ENCODE results near the gene SCAP.
"Not testable (repeated sequence)": the region's sequence is repeated elsewhere in the genome, so short reads cannot be mapped to it uniquely, and the experiment has no call there.

Gene SCAP

DNA sequence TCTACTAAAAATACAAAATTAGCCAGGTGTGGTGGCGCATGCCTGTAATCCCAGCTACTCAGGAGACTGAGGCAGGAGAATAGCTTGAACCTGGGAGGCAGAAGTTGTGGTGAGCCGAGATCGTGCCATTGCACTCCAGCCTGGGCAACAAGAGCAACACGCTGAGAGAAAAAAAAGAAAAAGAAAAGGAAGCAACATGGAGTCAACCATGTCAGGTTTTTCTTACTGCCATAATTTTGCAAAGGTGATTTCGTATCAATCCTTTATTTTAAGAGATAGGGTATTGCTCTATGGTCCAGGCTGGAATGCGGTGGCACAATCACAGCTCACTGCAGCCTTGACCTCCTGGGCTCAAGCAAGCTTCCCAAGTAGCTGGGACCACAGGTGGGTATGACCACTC is 4.5 kb upstream of the SCAP start:
- DNase-seq (ENCODE audit: low spot score): not testable (repeated sequence)

DNA sequence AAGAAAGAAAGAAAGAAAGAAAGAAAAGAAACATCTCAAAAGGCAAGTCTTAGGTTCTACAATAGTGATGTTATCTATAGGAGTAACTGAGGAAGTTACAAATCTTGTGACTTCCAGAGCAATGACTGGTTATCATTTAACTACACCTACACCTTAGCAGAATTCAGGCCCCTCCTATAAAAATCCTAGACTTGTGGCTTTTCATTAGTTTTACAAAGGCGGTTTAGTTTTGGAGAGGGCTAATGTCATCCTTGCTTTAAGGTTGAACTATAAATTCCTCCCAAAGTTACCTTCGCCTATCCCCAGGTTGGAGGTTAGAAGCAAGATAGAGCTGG is 4.1 kb upstream of the SCAP start:
- no peak for DNase-seq (ENCODE audit: low spot score)

DNA sequence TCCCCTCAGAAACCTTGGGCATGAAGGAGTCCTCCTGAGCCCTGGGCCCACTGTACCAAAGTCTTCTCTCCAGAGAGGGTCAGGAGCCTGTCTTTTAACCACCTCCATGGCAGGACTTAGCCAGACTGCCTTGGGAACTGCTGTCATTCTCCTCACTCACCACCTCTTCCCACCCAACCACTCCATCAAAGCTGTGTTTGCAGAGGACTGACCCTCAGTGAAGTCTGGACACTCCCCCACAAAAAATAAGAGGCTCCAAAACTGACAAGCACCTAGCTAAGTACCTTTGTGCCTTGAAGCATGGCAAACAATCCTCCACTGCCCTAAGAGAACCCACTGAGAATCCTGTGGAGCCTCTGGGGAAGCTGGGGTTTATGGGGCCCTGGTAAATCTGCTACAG is 2.3 kb upstream of the SCAP start:
- no peak for DNase-seq (ENCODE audit: low spot score)

DNA sequence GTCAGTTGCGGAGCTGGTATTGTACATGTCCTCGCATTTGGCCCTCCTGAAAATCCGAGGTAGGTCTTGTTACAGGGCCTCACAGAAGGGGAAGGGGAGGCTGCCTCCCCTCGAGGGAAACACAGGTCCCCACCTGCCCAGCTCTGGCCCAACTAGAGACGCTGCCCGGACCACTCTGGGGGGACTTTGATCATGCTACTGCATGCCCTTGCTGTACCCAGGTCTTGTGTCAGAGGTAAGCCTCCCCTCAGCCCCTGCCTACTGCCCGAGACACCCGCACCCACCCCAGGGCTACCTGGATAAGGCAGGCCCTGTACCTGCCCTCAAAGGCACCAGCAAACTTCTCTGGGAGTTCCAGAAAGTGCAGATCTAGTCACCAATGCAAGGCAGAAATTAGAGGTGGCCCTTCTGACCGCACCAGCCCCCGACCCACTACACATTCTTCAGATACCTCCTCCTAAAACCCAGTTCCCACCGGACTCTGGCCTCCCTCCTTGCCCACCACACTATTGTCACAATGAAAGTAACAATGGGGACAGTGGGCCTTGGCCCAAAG is 981 bp upstream of the SCAP start:
- no peak for DNase-seq (ENCODE audit: low spot score)

DNA sequence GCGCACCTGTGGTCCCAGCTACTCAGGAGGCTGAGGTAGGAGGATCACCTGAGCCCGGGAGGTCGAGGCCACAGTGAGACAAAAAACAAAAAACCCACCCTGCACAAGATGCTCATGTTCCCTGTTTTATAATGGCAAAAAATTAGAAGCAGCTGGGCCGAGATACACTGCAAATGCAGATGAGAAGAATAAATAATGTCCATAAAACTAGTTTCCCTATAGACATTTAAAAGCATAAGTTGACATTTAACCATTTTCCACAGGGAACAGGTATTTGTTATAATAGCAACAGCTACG is 537 bp upstream of the SCAP start:
- DNase-seq (ENCODE audit: low spot score): no peak

DNA sequence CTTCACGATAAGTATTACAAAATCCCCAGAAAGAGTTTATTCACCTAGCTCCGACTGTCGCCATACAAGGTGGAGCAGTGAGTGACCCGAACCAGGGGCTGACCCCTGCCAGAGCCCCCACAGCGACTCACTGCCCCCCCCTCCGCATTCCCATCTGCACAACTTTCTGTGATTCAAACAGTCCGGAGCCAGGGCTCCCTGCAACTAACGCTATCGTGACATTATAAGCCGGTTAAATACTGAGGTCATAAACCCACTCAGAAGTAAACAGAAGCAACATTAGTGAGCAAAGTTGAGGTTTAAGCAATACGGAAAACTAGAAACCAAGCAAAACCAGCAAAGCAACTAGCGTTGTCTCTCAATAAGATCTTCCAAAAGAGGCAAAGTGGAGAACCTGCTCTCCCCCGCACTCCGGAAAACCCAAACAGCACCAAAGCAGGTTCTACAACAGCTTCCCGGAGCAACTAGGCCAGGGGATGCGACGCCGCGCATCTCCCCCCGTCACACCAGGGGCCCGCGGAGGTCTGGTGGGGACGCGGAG is 642 bp downstream of the SCAP start:
- DNase-seq (ENCODE audit: low spot score): peak; percentile 21

DNA sequence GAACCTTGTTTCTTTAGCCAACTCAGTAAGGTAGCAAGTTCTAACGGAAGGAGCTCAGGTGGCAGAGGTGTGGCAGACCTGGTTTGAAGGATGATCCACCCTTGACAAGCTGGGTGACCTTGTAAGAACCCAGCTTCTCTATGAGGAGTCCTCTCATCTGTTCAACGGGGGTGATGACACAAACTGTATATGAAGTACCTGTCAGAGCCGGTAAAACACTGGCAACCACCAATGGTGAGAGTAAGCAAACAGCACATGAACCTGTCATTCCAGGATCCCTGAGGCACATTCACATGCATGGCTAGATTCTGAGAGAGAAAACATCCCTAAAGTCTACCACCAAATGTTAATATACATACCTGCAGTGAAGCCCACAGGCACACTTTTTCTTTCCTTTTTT is 2.4 kb downstream of the SCAP start:
- no peak for DNase-seq (ENCODE audit: low spot score)

DNA sequence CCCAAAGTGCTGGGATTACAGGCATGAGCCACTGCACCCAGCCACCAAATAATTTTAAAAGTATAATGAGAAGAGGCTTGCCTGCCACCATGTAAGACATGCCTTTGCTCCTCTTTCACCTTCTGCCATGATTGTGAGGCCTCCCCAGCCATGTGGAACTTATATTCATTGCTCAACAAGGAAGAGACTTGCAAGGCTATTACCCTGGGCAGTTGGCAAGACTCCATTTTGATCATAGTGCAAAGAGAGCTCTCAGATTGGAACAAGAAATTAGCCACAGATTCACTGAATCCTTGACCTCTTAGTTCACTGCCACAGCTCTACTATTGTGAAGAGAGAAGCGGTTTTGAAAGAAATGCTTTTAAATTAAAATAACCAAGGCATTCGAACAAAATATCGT is 6.1 kb downstream of the SCAP start:
- no peak for DNase-seq (ENCODE audit: low spot score)

DNA sequence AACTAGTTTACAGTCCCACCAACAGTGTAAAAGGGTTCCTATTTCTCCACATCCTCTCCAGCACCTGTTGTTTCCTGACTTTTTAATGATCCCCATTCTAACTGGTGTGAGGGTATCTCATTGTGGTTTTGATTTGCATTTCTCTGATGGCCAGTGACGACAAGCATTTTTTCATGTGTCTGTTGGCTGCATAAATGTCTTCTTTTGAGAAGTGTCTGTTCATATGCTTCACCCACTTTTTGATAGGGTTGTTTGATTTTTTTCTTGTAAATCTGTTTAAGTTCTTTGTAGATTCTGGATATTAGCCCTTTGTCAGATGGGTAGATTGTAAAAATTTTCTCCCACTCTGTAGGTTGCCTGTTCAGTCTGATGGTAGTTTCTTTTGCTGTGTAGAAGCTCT is 7.4 kb downstream of the SCAP start:
- not testable (repeated sequence) for DNase-seq (ENCODE audit: low spot score)

DNA sequence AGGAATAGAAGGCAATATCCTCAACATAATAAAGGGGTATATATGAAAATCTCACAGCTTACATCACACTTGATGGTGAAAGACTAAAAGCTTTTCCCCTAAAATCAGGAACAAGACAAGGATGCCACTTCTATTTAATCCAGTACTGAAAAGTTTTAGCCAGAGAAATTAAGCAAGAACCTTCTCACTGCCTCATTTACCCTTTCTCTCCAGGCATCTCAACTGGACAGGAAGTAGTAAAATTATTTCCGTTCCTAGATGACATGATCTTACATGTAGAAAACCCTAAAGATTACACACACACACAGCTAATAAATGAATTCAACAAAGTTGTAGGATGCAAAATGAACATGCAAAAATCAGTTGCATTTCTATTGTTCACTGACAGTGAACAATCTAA is 11.2 kb downstream of the SCAP start:
- no peak for DNase-seq (ENCODE audit: low spot score)

DNA sequence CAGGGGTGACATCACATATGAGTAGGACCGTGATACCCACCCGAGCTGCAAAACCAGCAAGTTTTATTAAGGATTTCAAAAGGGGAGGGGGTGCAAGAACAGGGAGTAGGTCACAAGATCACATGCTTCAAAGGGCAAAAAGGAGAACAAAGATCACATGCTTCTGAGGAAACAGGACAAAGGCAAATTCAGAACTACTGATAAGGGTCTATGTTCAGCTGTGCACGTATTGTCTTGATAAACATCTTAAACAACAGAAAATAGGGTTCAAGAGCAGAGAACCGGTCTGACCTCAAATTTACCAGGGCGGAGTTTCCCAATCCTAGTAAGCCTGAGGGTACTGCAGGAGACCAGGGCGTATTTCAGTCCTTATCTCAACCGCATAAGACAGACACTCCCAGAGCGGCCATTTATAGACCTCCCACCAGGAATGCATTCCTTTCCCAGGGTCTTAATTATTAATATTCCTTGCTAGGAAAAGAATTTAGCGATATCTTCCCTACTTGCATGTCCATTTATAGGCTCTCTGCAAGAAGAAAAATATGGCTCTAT is 16.1 kb downstream of the SCAP start:
- not testable (repeated sequence) for DNase-seq (ENCODE audit: low spot score)

DNA sequence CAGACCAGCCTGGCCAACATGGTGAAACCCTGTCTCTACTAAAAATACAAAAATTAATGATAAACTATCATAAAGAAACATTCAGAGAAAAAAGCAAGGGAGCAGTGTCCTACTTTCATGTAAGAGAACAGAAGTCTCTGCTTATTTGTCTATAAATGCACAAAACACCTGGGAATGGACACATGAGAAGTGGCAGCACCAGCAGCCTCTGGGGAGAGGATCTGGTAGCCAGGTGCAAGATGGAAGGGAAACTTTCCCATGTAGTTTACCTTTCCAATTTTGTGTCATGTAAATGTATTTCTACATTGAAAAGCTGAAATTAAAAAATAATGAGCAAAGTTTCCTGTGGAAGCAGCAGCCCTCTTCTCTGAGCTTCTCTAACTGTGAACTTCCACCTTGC is 18.8 kb downstream of the SCAP start:
- DNase-seq (ENCODE audit: low spot score): no peak

DNA sequence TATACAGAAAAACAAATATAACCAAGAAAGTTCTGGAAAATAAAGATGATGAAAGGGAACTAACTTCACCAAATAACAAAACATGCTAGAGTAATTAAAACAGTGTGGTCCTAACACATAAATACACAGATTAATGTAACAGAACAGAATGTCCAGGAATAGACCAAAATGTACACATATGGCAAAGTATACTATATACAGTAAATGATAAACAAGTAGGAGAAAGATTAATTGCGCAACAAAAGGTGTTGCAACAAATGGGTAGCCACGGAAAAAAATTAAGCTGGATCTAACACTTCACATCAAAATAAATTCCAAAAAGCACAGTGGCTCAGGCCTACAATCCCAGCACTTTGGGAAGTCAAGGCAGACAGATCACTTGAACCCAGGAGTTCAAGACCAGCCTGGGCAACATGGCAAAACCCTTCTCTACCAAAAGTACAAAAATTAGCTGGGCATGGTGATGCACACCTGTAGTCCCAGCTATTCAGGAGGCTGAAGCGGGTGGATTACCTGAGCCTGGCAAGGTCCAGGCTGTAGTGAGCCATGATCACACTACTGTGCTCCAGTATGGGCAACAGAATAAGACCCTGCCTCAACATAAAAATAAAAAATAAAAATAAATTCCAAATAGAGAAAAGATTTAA is 19.8 kb downstream of the SCAP start:
- DNase-seq (ENCODE audit: low spot score): no peak

DNA sequence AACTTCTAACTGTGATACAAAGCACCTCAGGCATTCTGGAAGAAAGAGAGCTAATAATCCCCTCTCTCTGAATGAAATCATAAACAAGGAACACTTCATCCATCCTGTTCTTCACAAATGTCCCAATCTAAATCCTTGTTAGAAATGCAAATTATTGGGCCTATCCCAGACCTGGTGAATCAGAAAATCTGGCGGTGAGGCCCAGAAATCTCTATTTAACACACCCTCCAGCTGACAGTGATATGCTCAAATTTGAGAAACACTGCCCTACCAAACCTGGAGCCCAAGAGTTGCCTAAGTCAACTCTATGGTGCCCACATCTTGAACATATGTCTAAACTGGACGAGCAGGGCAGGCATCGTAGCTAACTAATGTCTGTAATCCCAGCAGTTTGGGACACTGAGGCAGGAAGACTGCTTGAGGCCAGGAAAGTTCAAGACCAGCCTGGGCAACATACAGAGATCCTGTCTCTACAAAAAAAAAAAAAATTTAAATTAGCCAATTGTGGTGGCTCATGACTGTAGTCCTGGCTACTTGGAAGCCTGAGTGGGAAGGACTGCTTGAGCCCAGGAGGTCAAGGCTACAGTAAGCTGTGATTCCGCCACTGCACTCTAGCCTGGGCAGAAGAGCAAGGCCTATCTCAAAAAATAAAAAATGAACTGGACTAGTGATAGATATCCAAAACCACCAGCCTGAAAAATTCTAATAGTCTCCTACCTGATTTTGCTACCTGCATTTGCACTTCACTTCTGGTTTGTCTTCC is 23.1 kb downstream of the SCAP start:
- DNase-seq (ENCODE audit: low spot score): no peak

DNA sequence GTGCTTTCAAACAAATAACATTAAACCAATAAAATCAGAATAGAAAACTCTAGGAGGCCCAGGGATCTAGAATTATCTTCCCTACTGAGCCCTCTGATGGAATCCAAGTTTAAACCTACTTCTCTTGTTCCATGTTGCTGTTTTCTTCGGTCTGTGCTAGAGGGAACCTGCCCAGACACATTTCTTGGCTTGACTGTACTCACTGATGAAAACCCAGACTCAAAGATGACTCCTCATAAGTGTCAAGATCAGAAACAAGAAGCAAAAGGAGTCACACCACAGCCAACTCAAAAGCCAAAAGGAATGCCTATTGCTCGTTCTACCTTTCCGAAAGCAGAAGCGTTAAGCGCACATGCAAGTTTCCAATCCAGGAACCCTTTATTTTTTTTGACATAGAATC is 31.6 kb downstream of the SCAP start:
- DNase-seq (ENCODE audit: low spot score): no peak

DNA sequence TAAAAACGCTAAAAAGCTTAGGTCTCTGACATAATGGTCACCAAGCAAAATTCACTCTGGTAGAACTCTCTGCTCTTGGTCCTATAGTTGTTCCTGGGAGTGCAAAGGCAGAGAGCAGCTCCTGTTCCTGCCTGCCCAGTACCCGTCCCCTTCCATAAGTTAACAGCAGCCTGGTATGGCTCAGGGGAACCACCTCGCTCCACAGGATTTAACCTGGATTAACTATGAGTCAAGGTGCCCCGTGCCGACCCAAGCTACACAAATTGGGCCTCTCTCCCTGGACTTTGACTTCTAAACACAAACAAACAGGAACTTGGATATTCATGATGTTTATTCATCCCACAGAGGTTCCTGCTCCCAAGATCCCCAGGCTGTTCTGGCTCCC is 32.1 kb downstream of the SCAP start:
- peak; percentile 23 for DNase-seq (ENCODE audit: low spot score)

DNA sequence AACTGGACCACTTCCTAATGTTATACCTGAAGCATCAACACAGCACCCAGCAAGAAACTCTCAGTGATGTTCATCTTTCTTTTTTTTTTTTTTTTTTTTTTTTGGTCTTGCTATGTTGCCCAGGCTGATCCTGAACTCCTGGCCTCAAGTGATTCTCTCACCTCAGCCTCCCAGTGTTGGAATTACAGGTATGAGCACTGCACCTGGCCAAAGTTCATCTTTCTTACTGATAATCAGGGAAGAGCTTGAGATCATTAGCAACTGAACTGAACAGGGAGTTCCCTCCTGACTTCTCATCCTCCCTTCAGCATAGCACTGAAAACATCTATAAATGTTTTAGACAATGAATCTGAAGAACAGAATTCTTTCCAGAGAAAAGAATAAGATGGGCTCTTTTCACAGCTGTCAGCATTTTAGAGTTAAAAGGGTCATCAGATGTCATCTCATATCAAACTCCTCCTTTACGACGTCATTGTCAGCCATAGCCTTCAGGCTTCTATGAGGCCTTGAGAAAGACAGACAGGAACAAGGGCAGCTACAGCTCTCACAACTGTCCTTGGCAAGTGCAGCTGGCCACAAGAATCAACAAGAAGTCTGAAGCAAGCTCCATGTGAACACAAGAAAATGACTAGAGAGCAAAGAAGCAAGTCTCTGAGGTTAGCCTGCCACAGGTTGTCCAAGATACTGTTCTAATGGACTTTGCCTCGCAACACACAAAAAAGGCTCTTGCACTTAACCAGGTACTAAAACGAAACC is 33.8 kb downstream of the SCAP start:
- no peak for DNase-seq (ENCODE audit: low spot score)

DNA sequence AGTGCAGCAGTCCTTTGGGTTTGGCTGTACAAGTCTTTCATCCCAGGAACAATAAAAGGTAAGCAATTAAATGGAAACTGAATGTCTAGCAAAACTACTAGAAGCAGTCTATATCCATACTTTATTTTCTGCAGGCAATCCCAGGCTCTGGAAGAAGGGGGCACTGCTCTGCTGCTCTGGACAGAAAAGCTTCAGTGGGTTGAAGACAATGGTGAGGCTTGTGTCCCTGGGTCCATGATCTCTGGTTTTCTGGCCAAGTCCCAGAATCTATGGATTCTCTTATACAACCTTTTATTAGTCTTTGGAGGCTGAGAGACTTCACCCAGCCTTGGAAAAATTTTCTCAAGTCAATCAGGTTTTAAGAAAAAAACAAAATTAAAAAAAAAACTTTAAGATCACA is 35.6 kb downstream of the SCAP start:
- peak; percentile 34 for DNase-seq (ENCODE audit: low spot score)

DNA sequence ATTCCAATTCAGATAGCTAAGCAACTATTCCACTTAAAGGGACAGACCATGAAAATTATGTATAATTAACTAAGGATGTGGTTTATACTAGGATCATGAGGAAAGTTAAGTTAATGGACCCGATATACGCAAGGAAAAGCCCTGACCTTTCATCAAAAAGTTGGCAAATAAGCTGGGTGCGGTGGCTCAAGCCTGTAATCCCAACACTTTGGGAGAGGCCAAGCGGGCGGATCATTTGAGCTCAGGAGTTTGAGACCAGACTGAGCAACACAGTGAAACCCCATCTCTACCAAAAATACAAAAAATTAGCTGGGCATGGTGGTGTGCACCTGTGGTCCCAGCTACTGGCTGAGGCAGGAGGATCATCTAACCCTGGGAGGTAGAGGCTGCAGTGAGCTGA is 39.6 kb downstream of the SCAP start:
- no peak for DNase-seq (ENCODE audit: low spot score)

DNA sequence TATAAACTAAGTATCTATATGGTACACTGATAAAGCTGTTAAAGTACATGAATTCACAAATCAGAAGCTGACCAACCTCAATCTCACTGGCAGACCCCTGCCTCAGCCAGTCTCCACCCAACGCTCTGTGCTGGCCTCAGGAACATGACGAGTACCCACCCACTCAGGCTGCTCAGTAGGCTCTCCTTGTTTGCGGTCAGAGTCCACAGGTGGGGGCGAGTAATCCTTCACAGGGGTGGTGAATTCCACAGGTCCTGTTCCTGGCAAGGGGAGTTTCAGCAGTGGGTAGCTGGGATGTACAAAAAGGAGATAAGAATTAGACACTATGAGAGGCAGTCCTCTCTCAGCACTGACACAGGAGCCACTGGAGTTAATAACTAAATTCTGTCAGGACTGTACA is 40.9 kb downstream of the SCAP start:
- DNase-seq (ENCODE audit: low spot score): no peak

DNA sequence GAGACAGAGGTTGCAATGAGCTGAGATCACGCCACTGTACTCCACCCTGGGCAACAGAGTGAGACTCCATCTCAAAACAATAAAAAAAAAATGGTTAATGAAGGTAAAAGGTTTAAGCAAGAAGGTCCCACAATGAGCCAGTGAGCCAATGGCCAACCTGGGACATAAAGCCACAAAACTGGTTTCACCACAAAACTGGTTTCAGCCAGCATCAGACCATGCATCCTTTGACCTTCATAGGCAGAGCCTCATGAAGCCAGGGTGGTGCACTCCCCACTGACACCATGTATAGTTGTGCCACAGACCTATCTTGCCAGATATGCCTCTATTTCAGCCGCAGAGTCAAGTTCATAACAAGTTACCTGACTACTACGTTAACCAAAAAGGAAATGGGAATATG is 41.9 kb downstream of the SCAP start:
- DNase-seq (ENCODE audit: low spot score): no peak

DNA sequence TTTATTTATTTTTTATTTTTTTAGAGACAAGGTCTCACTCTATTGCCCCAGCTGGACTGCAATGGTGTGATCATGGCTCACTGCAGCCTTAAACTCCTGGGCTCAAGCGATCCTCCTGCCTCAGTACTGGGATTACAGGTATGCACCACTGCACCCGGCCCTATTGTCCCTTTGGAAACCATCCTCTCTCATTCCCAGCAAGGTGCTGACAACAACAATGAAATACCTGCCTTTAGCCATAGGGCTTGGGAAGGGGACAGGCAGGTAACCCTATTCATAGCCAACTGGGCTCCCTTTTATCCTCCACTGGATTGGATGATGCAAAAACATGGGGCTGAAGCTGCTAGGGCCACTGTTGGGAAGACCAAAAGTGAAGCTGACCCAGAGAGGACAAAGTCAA is 43.1 kb downstream of the SCAP start:
- DNase-seq (ENCODE audit: low spot score): no peak

DNA sequence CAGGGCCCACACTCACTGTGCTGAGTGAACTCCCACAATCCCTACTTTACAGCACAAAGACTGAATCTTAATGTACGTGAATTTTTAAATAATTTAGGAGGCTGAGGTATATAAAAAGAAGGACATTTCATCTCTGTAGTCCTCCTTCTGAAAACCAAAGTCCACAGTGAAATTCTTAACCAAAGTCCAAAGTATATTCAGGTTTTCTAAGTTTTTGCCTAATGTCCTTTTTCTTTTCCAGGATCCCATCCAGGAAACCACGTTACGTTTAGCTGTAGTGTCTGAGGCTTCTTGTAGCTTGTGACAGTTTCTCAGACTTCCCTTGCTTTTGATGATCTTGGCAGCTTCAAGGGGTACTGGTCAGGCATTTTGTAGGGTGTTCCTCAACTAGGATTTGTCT is 44.5 kb downstream of the SCAP start:
- no peak for DNase-seq (ENCODE audit: low spot score)

Data from cerebellar cortex (tissue), 1 donor.